Activated CD4-positive, alpha-beta T cell treated with anti-CD3 and anti-CD28 coated beads, Interleukin-2, amount 50 U/mL, for 1 hour (primary cell): ENCODE measurements around the gene HDAC8.
"Not testable (repeated sequence)": the region's sequence is repeated elsewhere in the genome, so short reads cannot be mapped to it uniquely, and the experiment has no call there.

Experiments
- DNase-seq: peaks from one replicate; pipeline ENCODE4 v3.0.0-alpha.2; 2020

The HDAC8 gene

GRCh38 chrX:72532366-72532765 is 40.3 kb downstream of the HDAC8 start:
- no peak for DNase-seq

DNA sequence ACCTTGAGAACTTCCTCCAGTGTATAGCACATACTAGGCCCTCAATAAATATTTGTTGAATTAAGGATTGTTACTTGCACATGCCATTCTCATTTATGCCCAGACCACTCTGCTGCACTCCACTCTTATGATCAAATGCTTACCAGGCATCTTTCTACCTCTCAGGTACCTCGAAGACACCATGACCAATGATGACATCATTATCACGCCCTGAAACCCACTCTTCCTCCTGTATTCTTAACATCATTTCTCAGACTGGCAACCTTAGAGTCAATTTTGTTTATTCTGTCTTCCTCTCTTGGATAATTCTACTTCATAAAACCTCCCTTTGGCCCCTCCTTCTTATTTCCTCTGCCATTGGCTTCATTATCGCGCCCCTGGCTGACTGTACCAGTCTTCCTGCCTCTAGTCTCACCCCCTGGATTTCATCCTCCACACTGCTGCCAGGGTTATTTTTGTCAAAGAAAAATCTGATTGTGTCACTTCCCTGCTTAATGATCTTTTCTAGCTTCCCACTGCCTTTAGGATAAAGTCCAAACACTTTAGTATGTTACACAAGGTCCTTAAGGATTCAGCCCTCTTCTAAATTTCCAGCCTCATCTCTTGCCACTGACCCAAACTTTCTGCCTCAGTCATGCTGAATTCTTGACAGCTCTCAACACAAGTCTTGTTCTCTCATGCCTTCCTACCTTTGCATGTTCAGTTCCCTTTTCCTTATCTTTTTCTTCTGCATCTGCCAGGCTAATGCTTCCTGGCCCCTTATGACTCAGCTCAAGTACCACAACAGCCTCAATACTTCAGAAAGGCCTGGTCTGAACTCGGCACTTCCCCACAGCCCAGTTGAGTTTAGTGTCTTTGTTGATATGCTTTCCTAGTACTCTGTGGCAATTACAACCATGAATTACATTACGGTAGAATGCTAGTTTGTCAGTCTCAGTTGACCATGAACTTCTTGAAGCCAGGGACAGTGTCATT is 45.8 kb downstream of the HDAC8 start:
- no peak for DNase-seq

GRCh38 chrX:72498782-72499181 is 73.9 kb downstream of the HDAC8 start:
- DNase-seq = no peak

- no peak for DNase-seq
Measured at GRCh38 chrX:72495046-72495445, 77.6 kb downstream of the HDAC8 start.

- DNase-seq = no peak
Measured at GRCh38 chrX:72492499-72492898, 80.1 kb downstream of the HDAC8 start.

GRCh38 chrX:72490221-72490620 is 82.4 kb downstream of the HDAC8 start:
- DNase-seq = not testable (repeated sequence)

DNA sequence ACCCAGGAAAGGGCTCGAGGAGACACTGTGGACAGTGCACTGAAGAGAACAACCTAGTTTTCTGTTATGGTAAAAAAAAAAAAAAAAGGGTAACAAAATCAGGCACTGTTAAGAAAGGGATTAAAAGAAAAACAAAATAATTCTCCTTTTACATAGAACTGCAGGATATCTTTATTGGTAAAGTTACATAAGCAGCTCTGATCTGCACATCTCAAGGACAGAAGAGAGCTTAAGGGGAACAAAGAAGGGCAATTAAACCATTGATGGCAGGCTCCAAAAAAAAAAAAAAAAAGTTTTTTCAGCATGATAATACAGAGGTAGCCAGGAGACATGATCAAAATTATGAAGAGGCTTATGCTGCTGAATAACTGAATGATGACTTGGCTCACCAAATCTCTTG is 85.0 kb downstream of the HDAC8 start:
- DNase-seq = no peak

DNA sequence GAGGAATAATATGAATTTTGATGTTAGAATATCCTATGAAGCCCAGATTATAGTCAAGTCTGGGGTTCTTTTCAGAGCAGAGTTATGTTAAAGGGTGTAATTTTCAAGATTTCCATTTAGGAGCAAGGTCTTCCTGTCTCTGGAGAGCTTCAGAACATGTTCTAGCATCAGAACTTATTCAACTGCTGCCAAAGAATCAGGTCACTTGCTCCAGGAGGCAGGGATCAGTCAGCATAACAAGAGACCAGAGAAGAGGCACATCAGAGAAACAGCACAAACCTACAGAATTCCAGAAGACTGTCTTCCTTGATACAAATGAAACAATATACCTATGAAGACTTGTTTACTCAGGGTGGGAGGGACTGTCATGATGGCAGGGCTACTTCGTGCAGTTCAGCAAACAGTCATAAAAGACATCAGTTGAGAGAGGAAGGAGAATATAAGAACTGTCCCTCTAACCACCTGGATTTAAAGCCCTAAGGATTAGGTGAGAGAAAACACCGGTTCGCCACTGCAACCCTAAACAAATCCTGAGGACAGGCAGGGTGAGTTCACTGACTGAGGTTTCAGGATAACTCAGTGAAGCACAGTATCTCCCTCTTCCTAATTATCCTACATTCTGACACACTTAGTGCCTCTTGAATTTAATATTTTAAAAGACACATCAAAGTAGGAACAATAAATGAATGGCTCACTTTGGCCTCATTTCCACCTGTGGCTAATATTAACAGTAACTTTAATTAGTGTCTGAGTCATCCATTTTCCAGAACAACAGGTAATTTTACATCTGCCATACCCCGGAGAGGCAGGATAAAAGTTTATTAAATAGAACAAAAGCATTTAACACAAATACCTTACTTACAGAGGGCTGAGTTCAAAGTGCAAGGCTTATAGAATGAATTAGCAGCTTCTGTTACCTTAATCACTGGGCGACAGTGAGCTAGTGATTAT is 93.0 kb downstream of the HDAC8 start:
- no peak for DNase-seq

GRCh38 chrX:72478853-72479252 is 93.8 kb downstream of the HDAC8 start:
- DNase-seq = no peak

DNA sequence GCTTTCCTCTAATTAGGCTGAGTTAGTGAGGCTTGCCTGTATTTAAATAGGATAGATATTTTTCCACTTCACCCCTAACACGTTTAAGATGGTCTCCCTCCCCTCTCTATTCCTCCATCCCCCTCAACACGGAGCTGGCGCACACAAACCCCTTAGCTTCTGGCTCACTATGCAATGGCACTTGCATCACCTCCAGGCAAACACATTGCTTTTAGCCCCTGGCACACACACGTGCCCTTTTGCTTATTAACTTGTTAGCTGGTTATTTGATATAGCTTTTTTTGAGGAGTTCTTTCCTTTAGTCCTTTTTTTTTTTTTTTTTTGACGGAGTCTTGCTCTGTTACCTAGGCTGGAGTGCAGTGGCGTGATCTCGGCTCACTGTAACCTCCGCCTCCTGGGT is 94.3 kb downstream of the HDAC8 start:
- DNase-seq = no peak

DNA sequence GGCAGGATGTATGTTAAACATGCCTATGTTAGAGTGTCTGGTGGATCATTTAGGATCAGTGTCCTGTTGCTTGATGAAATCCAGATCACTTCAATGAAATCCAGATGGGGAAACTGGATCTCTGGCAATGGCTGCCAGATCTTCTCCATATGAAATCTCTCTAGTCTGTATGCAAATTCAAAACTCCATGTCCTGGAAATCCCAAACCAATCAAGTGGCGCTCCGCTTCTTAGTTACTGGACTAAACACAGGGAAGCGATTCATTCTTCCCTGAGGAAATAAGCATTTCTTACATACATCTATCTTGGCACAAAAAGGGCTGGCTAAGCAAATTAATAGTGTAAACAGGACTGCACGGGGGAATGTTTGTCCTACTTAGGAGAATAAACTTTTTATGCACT is 94.9 kb downstream of the HDAC8 start:
- no peak for DNase-seq

- no peak for DNase-seq
Measured at GRCh38 chrX:72477376-72477775, 95.3 kb downstream of the HDAC8 start.

- no peak for DNase-seq
Measured at GRCh38 chrX:72475952-72476668, 96.5 kb downstream of the HDAC8 start.

DNA sequence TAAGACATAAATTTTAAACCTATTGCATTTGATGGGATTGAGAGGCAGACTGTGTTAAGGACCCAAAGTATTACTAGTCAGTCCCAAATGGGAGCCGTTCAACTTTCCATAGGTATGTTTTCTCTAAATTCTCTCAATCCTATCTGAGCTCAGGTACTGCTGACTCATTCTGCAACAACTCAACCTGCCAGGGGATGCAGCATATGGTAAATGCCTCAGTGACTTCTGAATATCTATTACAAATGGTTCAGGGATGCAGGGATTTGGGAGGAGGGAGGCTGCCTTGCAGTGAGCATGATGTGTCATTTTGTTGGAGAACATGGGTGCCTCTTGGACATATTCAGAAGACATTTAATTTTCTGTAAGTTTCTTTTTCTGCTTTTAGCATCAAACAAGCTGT is 97.3 kb downstream of the HDAC8 start:
- DNase-seq = no peak

DNA sequence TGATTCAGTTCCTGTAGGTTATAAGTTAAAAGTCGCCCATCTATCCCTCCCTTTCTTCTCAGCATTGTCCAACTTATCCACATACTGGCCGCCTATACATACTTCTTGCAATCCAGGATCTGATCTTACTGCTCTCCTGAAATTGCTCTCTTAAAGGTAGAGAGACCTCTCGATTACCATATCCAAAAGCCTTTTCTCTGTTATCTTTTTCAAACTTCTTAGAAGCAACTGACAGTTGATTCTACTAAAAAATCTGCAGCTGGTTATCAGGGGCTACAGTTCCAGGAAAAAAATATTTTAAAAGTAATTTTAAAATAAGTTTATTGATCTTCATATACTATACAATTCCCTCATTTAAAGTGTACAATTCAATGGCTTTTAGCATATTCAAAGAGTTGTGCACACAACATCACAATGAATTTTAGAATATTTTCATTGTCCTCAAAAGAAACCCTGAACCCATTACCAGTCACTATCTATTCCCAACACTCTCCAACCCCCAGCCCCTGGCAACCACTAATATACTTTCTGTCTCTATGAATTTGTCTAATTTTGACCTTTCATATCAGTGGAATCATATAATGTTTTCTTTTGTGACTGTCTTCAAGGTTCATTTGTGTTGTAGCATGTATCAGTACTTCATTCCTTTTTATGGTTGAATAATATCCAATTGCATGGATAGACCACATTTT is 102.0 kb downstream of the HDAC8 start:
- no peak for DNase-seq

GRCh38 chrX:72470117-72470516 is 102.5 kb downstream of the HDAC8 start:
- DNase-seq = no peak

DNA sequence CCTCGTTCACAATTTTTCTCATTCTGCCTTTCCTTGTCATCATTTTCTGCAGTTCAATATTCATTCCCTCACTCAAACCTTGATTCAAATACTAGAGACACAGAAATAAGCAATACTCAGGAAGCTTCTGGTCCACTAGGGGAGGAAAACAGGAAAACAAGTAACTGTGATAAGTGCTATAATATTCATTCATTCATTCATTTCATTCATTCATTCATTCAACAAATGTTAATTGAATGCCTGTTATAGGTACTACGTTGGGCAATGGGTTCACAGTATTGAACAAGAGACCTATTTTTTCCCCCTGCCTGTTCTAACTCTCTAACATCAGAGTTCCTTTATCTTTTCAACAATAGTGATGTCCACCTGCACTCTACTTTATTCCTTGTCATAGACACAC is 104.0 kb downstream of the HDAC8 start:
- no peak for DNase-seq

DNA sequence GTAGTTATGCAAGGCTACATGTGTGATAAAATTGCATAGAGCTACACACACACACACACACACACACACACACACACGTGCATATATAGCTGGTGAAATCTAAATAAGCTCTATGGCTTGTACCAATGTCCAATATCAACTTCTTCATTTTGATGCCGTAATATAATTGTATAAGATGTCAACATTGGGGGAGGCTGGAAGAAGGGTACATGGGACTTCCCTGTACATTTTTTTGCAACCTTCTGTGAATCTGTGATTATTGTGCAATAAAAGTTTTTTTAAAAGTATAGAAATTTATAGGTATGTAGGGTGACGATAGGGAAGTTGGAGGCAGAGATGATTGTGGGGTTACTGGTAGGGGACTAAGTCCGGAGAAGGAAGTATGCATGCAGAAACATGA is 105.5 kb downstream of the HDAC8 start:
- no peak for DNase-seq

- no peak for DNase-seq
Measured at GRCh38 chrX:72466493-72466892, 106.2 kb downstream of the HDAC8 start.

GRCh38 chrX:72465889-72466288 is 106.8 kb downstream of the HDAC8 start:
- DNase-seq = no peak

DNA sequence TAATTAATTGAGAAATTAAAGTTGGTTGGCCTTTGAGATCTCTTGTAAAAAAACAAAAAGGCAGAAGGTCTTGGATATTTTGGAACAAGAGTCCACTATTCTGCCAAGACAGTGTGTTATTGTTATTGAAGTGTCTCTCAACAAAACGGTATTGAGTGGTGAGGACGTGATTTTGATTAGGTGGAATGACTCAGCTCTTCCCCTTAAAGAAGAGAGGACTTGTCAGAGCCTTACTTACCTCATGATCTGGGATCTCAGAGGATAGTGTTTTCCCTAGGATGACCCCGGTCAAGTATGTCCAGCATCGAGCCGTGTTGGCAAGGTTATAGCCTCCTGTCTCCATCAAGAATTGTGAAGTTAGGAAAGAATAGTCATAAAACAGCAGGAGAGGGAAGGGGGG is 110.9 kb downstream of the HDAC8 start:
- no peak for DNase-seq

DNA sequence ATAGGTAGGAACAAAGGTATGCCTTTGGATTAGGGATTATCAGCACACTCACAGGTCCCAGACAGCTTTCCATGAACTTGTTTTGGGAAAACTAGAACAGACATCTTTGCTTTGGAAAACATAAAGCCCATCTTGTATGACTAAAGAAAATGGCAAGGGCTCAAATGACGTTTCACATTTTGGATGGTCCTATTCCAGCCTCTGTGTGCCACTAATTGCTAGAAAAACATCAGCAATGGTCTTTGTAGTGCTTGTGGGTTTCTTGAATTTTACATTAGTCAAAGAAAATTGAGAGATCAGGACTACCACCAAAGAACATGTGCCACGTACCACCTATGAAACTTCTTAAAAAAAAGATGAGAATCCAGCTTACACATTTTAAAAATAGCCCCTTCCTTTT is 111.4 kb downstream of the HDAC8 start:
- DNase-seq = no peak
